ENCODE results near the gene FRA10AC1.

FRA10AC1 gene

GRCh38 chr10:93712593-93712992, 10.2 kb upstream of the FRA10AC1 start:
- Histone ChIP-seq H3K27me3 (replicated peaks; ENCODE audit: control insufficient read depth, insufficient read depth, low read length) (no peaks in the 10 kb centered on the region), H3K36me3 (ENCODE audit: control insufficient read depth, insufficient read depth, low read length) (no peaks in the 10 kb centered on the region), H3K4me3 (replicated peaks; ENCODE audit: low read depth, low read length) (no peak overlapping the region)
- DNase-seq (ENCODE audit: extremely low read depth, insufficient read length): no peak
- TF ChIP-seq CTCF (IDR thresholded peaks at IDR 0.05; ENCODE audit: insufficient read depth, low read length, poor library complexity, severe bottlenecking): no peak

- TF ChIP-seq CTCF (IDR thresholded peaks at IDR 0.05; ENCODE audit: insufficient read depth, low read length, poor library complexity, severe bottlenecking): no peak
- H3K27me3 ChIP-seq (replicated peaks; ENCODE audit: control insufficient read depth, insufficient read depth, low read length): no peaks in the 10 kb centered on the region
- DNase-seq (ENCODE audit: extremely low read depth, insufficient read length): no peak
- H3K36me3 ChIP-seq (ENCODE audit: control insufficient read depth, insufficient read depth, low read length): no peaks in the 10 kb centered on the region
- no peak overlapping the region for H3K4me3 ChIP-seq (replicated peaks; ENCODE audit: low read depth, low read length)
Observed at GRCh38 chr10:93711891-93712290, 9.5 kb upstream of the FRA10AC1 start.

- no peak overlapping the region for H3K4me3 ChIP-seq (replicated peaks; ENCODE audit: low read depth, low read length)
- no peak for TF ChIP-seq CTCF (IDR thresholded peaks at IDR 0.05; ENCODE audit: insufficient read depth, low read length, poor library complexity, severe bottlenecking)
- no peak for DNase-seq (ENCODE audit: extremely low read depth, insufficient read length)
- H3K36me3 ChIP-seq (ENCODE audit: control insufficient read depth, insufficient read depth, low read length): no peaks in the 10 kb centered on the region
- H3K27me3 ChIP-seq (replicated peaks; ENCODE audit: control insufficient read depth, insufficient read depth, low read length): no peaks in the 10 kb centered on the region
Observed at GRCh38 chr10:93710333-93710909, 8.0 kb upstream of the FRA10AC1 start.

GRCh38 chr10:93707623-93708022, 5.2 kb upstream of the FRA10AC1 start:
- no peak for TF ChIP-seq CTCF (IDR thresholded peaks at IDR 0.05; ENCODE audit: insufficient read depth, low read length, poor library complexity, severe bottlenecking)

GRCh38 chr10:93704451-93704850, 2.1 kb upstream of the FRA10AC1 start:
- no peak for DNase-seq (ENCODE audit: extremely low read depth, insufficient read length)
- Histone ChIP-seq H3K4me3 (replicated peaks; ENCODE audit: low read depth, low read length) (no peak overlapping the region), H3K27me3 (replicated peaks; ENCODE audit: control insufficient read depth, insufficient read depth, low read length) (no peaks in the 10 kb centered on the region), H3K36me3 (ENCODE audit: control insufficient read depth, insufficient read depth, low read length) (no peaks in the 10 kb centered on the region)
- no peak for TF ChIP-seq CTCF (IDR thresholded peaks at IDR 0.05; ENCODE audit: insufficient read depth, low read length, poor library complexity, severe bottlenecking)

More at GRCh38 chr10:93707623-93708022, 5.2 kb upstream of the FRA10AC1 start:
- no peak overlapping the region for H3K4me3 ChIP-seq (replicated peaks; ENCODE audit: low read depth, low read length)
- DNase-seq (ENCODE audit: extremely low read depth, insufficient read length): no peak
- no peaks in the 10 kb centered on the region for H3K27me3 ChIP-seq (replicated peaks; ENCODE audit: control insufficient read depth, insufficient read depth, low read length)
- H3K36me3 ChIP-seq (ENCODE audit: control insufficient read depth, insufficient read depth, low read length): no peaks in the 10 kb centered on the region

- Histone ChIP-seq H3K27me3 (replicated peaks; ENCODE audit: control insufficient read depth, insufficient read depth, low read length) (no peaks in the 10 kb centered on the region), H3K4me3 (replicated peaks; ENCODE audit: low read depth, low read length) (no peak overlapping the region), H3K36me3 (ENCODE audit: control insufficient read depth, insufficient read depth, low read length) (no peaks in the 10 kb centered on the region)
- TF ChIP-seq CTCF (IDR thresholded peaks at IDR 0.05; ENCODE audit: insufficient read depth, low read length, poor library complexity, severe bottlenecking): no peak
- no peak for DNase-seq (ENCODE audit: extremely low read depth, insufficient read length)
Observed at GRCh38 chr10:93703841-93704240, 1.4 kb upstream of the FRA10AC1 start.

Measured in GM06990 (cell line).